ENCODE data around the gene TNK1. TPM values are rescaled to one million over a fixed set of nuclear protein-coding genes. Genes with fewer than 3 reads are reported as not detected.

Gene TNK1
- total RNA-seq, 1 donor from 2014 or later = 1.8 TPM

DNA sequence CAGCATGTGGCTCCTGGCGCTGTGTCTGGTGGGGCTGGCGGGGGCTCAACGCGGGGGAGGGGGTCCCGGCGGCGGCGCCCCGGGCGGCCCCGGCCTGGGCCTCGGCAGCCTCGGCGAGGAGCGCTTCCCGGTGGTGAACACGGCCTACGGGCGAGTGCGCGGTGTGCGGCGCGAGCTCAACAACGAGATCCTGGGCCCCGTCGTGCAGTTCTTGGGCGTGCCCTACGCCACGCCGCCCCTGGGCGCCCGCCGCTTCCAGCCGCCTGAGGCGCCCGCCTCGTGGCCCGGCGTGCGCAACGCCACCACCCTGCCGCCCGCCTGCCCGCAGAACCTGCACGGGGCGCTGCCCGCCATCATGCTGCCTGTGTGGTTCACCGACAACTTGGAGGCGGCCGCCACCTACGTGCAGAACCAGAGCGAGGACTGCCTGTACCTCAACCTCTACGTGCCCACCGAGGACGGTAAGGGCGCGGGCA lies 27.4 kb downstream of the TNK1 start:
- no peak overlapping the region for H2AFZ ChIP-seq (replicated peaks)
- TF ChIP-seq EZH2 (IDR thresholded peaks at IDR 0.05) (no peak), EZH2phosphoT487 (IDR thresholded peaks at IDR 0.05) (no peak)
- TF ChIP-seq, protein P1, sequence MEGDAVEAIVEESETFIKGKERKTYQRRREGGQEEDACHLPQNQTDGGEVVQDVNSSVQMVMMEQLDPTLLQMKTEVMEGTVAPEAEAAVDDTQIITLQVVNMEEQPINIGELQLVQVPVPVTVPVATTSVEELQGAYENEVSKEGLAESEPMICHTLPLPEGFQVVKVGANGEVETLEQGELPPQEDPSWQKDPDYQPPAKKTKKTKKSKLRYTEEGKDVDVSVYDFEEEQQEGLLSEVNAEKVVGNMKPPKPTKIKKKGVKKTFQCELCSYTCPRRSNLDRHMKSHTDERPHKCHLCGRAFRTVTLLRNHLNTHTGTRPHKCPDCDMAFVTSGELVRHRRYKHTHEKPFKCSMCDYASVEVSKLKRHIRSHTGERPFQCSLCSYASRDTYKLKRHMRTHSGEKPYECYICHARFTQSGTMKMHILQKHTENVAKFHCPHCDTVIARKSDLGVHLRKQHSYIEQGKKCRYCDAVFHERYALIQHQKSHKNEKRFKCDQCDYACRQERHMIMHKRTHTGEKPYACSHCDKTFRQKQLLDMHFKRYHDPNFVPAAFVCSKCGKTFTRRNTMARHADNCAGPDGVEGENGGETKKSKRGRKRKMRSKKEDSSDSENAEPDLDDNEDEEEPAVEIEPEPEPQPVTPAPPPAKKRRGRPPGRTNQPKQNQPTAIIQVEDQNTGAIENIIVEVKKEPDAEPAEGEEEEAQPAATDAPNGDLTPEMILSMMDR (IDR thresholded peaks at IDR 0.05) = no peak
- no peak for DNase-seq (ENCODE audit: low spot score)
- Mint-ChIP-seq H3K4me1 (peaks cover 41% of the 10 kb centered on the region), H3K36me3 (peaks cover 21% of the 10 kb centered on the region), H3K27me3 (ENCODE audit: insufficient read depth, low read depth) (peaks cover 12% of the 10 kb centered on the region), H3K27ac (no peak overlapping the region), H3K9me3 (no peaks in the 10 kb centered on the region), H3K4me3 (no peak overlapping the region)
- H3K36me3 ChIP-seq = peaks cover 8% of the 10 kb centered on the region
- H3K27ac ChIP-seq = no peak overlapping the region
- H4K20me1 ChIP-seq (ENCODE audit: low read depth) = peaks cover 60% of the 10 kb centered on the region
- no peak overlapping the region for H3K9ac ChIP-seq
- no peak overlapping the region for H3K4me3 ChIP-seq
- H3K4me1 ChIP-seq = peaks cover 19% of the 10 kb centered on the region
- no peaks in the 10 kb centered on the region for H3K27me3 ChIP-seq
- no peaks in the 10 kb centered on the region for H3K9me3 ChIP-seq (ENCODE audit: low read depth)
- no peak overlapping the region for H3K4me2 ChIP-seq
- peaks cover 33% of the 10 kb centered on the region for H3K79me2 ChIP-seq (ENCODE audit: low read depth)
- peaks cover 30% of the 10 kb centered on the region for H3F3A ChIP-seq (ENCODE audit: low read depth)

GRCh38 chr17:7408863-7409262 lies 28.0 kb downstream of the TNK1 start:
- Histone ChIP-seq H3K9ac (no peak overlapping the region), H3K79me2 (ENCODE audit: low read depth) (peaks cover 33% of the 10 kb centered on the region), H3K27ac (no peak overlapping the region), H3F3A (ENCODE audit: low read depth) (peaks cover 24% of the 10 kb centered on the region), H4K20me1 (ENCODE audit: low read depth) (peaks cover 63% of the 10 kb centered on the region), H3K9me3 (ENCODE audit: low read depth) (no peaks in the 10 kb centered on the region), H3K4me1 (peaks cover 19% of the 10 kb centered on the region), H3K4me3 (no peak overlapping the region), H3K4me2 (no peak overlapping the region), H3K36me3 (peaks cover 8% of the 10 kb centered on the region), H3K27me3 (no peaks in the 10 kb centered on the region), H2AFZ (replicated peaks) (no peak overlapping the region)
- Mint-ChIP-seq H3K36me3 (peaks cover 21% of the 10 kb centered on the region), H3K27ac (peak overlapping the region; percentile 54), H3K9me3 (no peaks in the 10 kb centered on the region), H3K4me3 (peak overlapping the region; percentile 49), H3K27me3 (ENCODE audit: insufficient read depth, low read depth) (peaks cover 12% of the 10 kb centered on the region), H3K4me1 (peaks cover 41% of the 10 kb centered on the region)
- no peak for TF ChIP-seq EZH2 (IDR thresholded peaks at IDR 0.05)
- DNase-seq (ENCODE audit: low spot score) = no peak

DNA sequence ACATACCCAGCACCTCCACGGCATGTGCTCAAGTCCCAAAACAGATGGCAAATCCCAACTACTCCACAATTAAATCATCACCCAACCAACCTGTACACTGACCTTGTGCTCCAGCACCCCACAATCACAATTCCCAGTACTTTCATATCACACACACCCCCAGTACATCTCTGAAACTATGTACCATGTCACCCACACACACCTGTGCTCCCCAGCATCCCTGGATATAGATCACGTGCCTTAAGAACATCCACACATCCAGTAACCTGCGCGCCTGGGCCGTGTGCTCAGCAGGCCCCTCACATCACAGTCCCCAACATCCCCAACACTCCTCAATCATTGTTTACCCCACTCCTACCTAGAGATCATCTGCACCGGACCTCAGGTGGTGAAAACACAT lies 28.8 kb downstream of the TNK1 start:
- peaks cover 41% of the 10 kb centered on the region for H3K4me1 Mint-ChIP-seq
- no peak overlapping the region for H2AFZ ChIP-seq (replicated peaks)
- no peak overlapping the region for H3K4me3 ChIP-seq
- no peak overlapping the region for H3K4me2 ChIP-seq
- H3K36me3 ChIP-seq = peaks cover 8% of the 10 kb centered on the region
- H3K9me3 Mint-ChIP-seq = no peaks in the 10 kb centered on the region
- no peak for DNase-seq (ENCODE audit: low spot score)
- peaks cover 33% of the 10 kb centered on the region for H3K79me2 ChIP-seq (ENCODE audit: low read depth)
- H3K9ac ChIP-seq = no peak overlapping the region
- peaks cover 19% of the 10 kb centered on the region for H3K4me1 ChIP-seq
- H3K9me3 ChIP-seq (ENCODE audit: low read depth) = no peaks in the 10 kb centered on the region
- H3K36me3 Mint-ChIP-seq = peaks cover 21% of the 10 kb centered on the region
- no peak overlapping the region for H3K27ac ChIP-seq
- TF ChIP-seq EZH2phosphoT487 (IDR thresholded peaks at IDR 0.05) (no peak), EZH2 (IDR thresholded peaks at IDR 0.05) (no peak)
- TF ChIP-seq, protein P1 (IDR thresholded peaks at IDR 0.05) = no peak
- peaks cover 24% of the 10 kb centered on the region for H3F3A ChIP-seq (ENCODE audit: low read depth)
- H4K20me1 ChIP-seq (ENCODE audit: low read depth) = peaks cover 66% of the 10 kb centered on the region
- peak overlapping the region; percentile 46 for H3K4me3 Mint-ChIP-seq
- H3K27ac Mint-ChIP-seq = no peak overlapping the region
- peaks cover 8% of the 10 kb centered on the region for H3K27me3 Mint-ChIP-seq (ENCODE audit: insufficient read depth, low read depth)
- no peaks in the 10 kb centered on the region for H3K27me3 ChIP-seq

DNA sequence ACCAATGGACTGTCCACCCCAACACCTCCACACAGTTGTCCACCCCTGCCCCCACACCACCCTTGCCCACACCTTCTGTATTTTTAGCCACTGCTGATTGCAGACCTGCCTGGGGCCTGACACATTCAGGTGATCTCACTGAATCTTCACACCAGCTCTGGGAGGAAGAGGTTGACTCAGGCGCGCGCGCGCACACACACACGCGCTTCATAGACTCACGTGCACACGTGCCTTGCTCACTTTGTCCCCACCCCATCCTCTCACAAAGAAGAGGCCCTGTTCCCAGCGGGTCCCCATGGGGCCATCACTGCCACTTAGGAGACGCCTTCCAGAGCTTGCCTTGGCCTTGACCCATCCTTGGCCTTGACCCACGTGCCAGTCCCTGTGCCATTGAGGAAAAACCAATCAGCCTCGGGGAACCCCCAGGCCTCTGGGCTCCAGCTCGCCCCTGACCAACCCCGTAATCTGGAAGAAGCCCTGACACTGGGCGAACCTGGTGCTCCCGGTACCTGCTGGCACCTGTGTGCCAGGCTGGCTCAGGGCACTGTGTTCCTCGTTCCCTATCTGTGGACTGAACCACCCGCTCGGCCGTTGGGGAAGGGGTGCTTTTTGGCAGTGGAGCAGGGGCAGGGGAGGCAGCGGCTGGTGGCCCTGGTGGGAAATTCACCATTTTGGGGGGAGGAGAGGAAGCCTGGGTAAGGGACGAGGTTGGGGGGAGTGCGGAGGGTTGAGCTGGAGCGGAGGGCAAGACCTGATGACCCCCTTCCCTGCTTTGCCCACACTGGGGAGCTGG lies 29.9 kb downstream of the TNK1 start:
- Histone ChIP-seq H3F3A (ENCODE audit: low read depth) (peaks cover 16% of the 10 kb centered on the region), H4K20me1 (ENCODE audit: low read depth) (peaks cover 70% of the 10 kb centered on the region), H3K27me3 (no peaks in the 10 kb centered on the region), H3K4me1 (peaks cover 19% of the 10 kb centered on the region), H2AFZ (replicated peaks) (no peak overlapping the region), H3K79me2 (ENCODE audit: low read depth) (peaks cover 22% of the 10 kb centered on the region), H3K4me2 (no peak overlapping the region), H3K4me3 (no peak overlapping the region), H3K9me3 (ENCODE audit: low read depth) (no peaks in the 10 kb centered on the region), H3K36me3 (peaks cover 8% of the 10 kb centered on the region), H3K27ac (no peak overlapping the region), H3K9ac (no peak overlapping the region)
- TF ChIP-seq, protein P1 (IDR thresholded peaks at IDR 0.05) = no peak
- TF ChIP-seq EZH2phosphoT487 (IDR thresholded peaks at IDR 0.05) = no peak
- no peak for TF ChIP-seq EZH2 (IDR thresholded peaks at IDR 0.05)
- Mint-ChIP-seq H3K27me3 (ENCODE audit: insufficient read depth, low read depth) (peaks cover 8% of the 10 kb centered on the region), H3K4me3 (peak overlapping the region; percentile 48), H3K9me3 (no peaks in the 10 kb centered on the region), H3K4me1 (peaks cover 37% of the 10 kb centered on the region), H3K36me3 (peaks cover 29% of the 10 kb centered on the region), H3K27ac (no peak overlapping the region)
- DNase-seq (ENCODE audit: low spot score) = no peak

Measured in neural progenitor cell (in vitro differentiated cells).